GM08714 (cell line): ENCODE data around the gene TYW3.
"Not testable (repeated sequence)": the region's sequence is repeated elsewhere in the genome, so short reads cannot be mapped to it uniquely, and the experiment has no call there.

Experiments used
- H3K4me3 ChIP-seq: fragments of 200-500 bp; sonication (Bioruptor generic); 2 replicates; pipeline ENCODE4 v1.5.1; 2014; ENCODE audit warnings: mild to moderate bottlenecking, low read length, inconsistent platforms
- ZNF274 ChIP-seq: IDR thresholded peaks from 2 replicates; pipeline ENCODE4 v1.6.1; 2012; ENCODE audit warnings: mild to moderate bottlenecking, low read depth, low read length

The TYW3 gene

GRCh38 chr1:74753104-74753503 lies 20.2 kb downstream of the TYW3 start:
- no peak overlapping the region for H3K4me3 ChIP-seq
- TF ChIP-seq ZNF274: no peak

DNA sequence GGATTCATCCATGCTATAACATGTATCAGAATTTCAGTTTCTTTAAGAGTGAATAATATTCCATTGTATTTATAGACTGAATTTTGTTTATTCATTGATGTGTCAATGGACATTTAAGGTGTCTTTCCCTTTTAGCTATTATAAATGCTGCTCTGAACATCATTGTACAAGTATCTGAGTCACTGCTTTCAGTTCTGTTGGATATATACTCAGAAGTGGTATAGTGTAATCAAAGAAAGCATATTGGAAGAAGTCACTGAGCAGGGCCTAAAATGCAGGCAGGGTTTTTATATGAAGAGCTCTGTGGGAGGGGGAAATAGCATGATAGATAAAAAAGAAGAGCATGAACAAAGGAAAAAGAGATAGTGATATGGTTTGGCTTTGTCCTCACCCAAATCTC lies 22.5 kb downstream of the TYW3 start:
- no peak for TF ChIP-seq ZNF274
- H3K4me3 ChIP-seq: no peak overlapping the region

DNA sequence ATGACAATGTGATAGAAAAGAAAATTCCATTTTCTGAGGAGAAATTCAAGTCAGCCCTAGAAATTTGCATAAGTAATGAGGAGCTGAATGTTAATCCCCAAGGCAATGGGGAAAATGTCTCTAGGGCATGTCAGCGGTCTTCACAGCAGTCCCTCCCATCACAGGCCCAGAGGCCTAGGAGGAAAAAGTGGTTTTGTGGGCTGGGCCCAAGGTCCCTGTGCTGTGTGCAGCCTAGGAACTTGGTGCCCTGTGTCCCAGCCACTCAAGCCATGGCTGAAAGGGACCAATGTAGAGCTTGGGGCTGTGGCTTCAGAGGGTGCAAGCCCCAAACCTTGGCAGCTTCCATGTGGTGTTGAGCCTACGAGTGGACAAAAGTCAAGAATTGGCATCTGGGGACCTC lies 23.7 kb downstream of the TYW3 start:
- H3K4me3 ChIP-seq: not testable (repeated sequence)

DNA sequence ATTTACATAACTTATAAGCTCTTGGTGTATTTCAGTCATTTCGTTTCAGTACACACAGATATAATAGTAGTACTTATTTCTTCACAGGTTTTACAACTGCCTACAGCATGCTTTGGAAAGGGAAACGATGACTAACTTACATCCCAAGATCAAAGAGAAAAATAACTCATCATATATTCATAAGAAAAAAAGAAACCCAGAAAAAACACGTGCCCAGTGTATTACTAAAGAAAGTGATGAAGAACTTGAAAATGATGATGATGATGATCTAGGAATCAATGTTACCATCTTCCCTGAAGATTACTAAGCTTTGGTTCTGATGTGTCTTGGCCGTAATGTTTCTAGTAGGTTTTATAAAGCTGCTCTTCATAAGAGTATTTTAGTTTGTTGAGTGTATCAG lies 30.9 kb downstream of the TYW3 start:
- TF ChIP-seq ZNF274: no peak
- no peak overlapping the region for H3K4me3 ChIP-seq

- H3K4me3 ChIP-seq: no peak overlapping the region
- TF ChIP-seq ZNF274: no peak
Measured at GRCh38 chr1:74766579-74766978, 33.6 kb downstream of the TYW3 start.

DNA sequence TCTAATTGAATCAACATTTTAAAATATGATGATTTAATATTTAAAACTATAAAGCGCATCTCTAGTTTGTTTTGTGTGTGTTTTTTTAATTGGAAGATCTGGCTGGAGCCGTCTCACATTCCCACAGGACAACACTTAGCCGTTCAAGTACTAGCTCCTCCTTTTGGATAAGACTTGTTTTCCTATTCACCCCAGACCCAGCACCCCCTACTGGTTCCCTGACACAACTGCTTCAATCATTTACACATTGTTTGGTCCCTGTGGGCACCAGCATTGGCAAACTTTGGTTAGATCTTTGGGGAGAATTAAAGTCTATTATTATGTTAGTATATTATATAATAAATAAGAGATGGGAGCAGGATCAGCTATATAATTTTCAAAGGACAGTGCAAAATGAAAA lies 34.5 kb downstream of the TYW3 start:
- H3K4me3 ChIP-seq: no peak overlapping the region
- no peak for TF ChIP-seq ZNF274

DNA sequence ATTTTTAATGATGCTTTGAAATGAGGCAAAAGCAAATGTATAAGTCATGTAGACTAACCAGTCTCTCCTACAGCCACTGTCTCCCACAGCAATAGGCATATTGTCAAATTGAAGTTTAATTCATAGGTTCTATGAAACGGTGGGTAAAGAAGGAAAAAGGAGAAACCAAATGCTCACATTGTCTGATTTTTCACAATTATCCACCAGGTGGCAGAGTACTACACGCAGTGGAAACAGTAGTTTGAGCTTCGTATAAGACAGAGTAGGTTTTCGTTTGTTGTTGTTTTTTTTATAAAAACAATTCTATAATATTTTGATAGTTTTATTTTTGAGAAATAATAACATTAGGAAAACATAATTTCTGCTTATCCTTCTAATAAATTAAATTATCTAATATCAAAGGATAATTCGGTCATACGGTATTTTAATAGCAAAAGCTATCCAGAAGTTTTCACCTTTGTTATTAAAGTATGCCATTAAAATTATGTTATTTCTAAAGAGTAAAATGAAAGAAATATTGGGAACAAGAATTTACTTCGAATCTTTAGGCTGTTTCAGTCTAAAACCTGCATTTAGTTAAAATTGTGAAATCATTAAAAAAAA lies 39.1 kb downstream of the TYW3 start:
- H3K4me3 ChIP-seq: no peak overlapping the region
- TF ChIP-seq ZNF274: no peak

GRCh38 chr1:74772945-74773344 lies 40.0 kb downstream of the TYW3 start:
- no peak for TF ChIP-seq ZNF274
- no peak overlapping the region for H3K4me3 ChIP-seq

DNA sequence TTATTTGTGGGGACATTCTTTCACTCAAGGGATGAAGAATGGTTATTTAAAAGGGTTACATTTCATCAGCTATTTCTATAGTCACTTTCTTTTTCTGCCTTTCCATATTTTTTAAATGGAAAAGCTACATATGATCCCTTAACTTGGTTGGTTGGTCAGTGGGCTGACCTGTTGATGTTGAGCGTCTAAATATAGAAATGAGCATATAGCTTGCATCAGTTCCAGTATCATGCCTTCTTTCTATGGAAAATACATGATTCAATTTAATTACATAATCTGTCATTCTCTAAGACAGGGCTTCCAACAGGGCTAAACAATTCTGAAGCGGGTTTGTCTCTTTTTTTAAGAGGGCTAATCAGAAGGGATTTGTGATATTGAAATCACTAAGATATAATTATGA lies 40.6 kb downstream of the TYW3 start:
- H3K4me3 ChIP-seq: no peak overlapping the region
- no peak for TF ChIP-seq ZNF274

DNA sequence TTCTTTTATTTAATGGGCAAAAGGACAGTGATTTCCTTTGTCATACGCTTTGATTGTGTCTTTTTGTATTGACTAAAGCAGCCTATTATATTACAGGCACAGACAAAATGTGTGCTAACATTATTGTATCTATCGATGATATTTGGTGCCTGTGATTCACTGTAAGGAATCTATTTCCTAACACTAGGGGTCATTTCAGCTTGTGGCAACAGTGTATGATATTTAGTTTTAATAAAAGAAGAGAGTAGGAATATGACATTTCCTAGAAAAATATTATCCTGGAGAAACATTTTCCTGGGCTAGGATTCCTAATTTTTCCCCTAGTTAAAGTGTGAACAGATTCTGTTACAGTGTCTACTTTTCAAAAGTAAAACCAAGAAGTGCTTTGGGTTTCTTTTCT lies 42.8 kb downstream of the TYW3 start:
- no peak for TF ChIP-seq ZNF274
- no peak overlapping the region for H3K4me3 ChIP-seq

DNA sequence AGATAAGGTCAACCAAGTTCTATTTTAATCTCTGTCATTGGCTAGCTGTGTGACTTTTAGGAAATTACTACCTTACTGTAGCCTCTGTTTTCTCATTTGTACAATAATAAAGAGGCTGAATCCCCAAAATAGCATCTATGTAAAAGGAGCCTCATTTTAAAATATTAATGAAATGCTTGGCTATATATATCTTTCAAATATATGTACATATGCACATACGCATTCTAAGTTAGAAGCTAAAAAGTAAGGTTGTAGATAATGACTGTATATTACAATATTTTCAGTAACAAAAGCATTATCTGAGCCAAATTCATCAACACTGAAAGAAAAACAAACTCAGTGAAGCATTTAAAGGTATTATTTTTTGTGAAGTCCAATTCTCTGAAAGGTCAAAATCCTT lies 44.6 kb downstream of the TYW3 start:
- no peak for TF ChIP-seq ZNF274
- no peak overlapping the region for H3K4me3 ChIP-seq

DNA sequence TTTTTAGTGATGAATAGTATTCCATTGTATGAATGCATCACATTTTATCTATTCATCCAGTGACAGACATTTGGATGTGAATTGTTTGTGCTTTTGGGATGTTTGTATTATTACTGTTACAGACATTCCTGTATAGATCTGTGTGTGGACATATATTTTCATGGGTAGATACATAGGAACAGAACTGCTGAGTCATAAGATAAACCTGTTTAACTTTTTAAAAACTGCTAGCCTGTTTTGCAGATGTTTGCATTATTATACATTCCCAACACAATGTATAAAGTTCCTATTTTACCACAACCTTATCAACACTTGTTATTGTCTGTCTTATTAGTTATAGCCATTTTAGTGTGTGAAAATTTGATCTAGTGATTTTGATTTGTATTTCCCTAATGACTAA lies 46.8 kb downstream of the TYW3 start:
- no peak overlapping the region for H3K4me3 ChIP-seq
- no peak for TF ChIP-seq ZNF274

- no peak for TF ChIP-seq ZNF274
- no peak overlapping the region for H3K4me3 ChIP-seq
Measured at GRCh38 chr1:74780594-74780993, 47.6 kb downstream of the TYW3 start.

GRCh38 chr1:74785944-74786343 lies 53.0 kb downstream of the TYW3 start:
- H3K4me3 ChIP-seq: no peak overlapping the region
- no peak for TF ChIP-seq ZNF274

GRCh38 chr1:74790453-74790852 lies 57.5 kb downstream of the TYW3 start:
- no peak overlapping the region for H3K4me3 ChIP-seq
- TF ChIP-seq ZNF274: no peak

DNA sequence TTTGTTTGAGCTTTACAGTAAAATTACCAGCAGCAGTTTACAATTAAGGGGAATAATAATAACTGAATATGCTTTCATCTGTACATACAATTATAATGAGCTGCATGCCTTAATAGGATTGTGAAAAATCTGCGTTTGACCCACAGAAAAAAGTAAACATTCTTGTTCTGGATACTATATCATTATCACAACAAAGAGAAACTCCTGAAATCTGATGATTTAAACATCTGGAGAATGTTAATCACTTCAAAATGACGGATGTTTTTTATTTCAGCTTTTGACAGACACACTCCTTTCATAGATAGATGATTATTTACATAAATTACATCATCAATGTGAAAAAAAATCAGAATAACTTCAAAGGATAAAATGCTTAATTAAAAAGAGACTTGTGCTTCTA lies 58.5 kb downstream of the TYW3 start:
- no peak overlapping the region for H3K4me3 ChIP-seq
- no peak for TF ChIP-seq ZNF274
